ENCODE results near the gene PDZD7.

Gene PDZD7

DNA sequence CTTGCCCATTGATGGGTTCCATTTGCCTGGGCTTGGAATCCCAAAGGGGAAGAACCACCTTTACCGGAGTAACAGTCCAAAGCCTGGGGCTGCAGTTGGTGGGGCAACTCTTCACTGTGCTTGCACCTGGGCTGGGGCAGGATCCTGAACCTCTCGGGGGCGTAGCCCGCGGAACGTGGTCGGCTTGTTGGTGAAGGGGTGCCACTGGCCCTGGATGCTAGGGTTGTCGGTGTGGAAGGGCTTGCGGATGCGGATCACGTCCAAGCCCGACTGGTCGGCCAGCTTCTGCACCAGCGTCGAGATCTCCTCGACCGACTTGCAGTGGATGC lies 44.3 kb downstream of the PDZD7 start:
- ChIA-PET CTCF (interaction anchor here (6.4 to 16.6 kb wide), 2 partner anchors 11 to 30 kb away, joined by 49 to 274 read pairs; partner anchors contain the start of gene LZTS2), POLR2A (interaction anchor here (1.5 kb wide), 1 partner anchor 73 kb away, joined by 6 read pairs; the partner anchor contains the start of gene SLF2)
- Histone ChIP-seq H3K9me3 (ENCODE audit: control insufficient read depth, insufficient read depth, low read depth, low read length) (no peaks in the 10 kb centered on the region), H3K4me1 (ENCODE audit: control insufficient read depth, insufficient read depth, low read length) (peaks cover 6% of the 10 kb centered on the region), H3K36me3 (ENCODE audit: control insufficient read depth in 2 of 2, insufficient read depth in 1 of 2, low read length in 2 of 2) (peaks cover 19 to 72% of the 10 kb centered on the region in 2 experiments), H3K4me3 (ENCODE audit: low read depth, low read length) (peak overlapping the region; percentile 95), H3K27ac (ENCODE audit: extremely low read depth, low read depth, low read length) (peak overlapping the region; percentile 82; the same call in 1 of the 2 replicates)
- no peak for TF ChIP-seq ZNF423 (tag by site-specific recombination; IDR thresholded peaks at IDR 0.05)
- TF ChIP-seq, protein P1, sequence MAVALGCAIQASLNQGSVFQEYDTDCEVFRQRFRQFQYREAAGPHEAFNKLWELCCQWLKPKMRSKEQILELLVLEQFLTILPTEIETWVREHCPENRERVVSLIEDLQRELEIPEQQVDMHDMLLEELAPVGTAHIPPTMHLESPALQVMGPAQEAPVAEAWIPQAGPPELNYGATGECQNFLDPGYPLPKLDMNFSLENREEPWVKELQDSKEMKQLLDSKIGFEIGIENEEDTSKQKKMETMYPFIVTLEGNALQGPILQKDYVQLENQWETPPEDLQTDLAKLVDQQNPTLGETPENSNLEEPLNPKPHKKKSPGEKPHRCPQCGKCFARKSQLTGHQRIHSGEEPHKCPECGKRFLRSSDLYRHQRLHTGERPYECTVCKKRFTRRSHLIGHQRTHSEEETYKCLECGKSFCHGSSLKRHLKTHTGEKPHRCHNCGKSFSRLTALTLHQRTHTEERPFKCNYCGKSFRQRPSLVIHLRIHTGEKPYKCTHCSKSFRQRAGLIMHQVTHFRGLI (tag by site-specific recombination; IDR thresholded peaks at IDR 0.05): 0 out of 2 replicates have a peak, but pooled peaks have one; percentile 34

DNA sequence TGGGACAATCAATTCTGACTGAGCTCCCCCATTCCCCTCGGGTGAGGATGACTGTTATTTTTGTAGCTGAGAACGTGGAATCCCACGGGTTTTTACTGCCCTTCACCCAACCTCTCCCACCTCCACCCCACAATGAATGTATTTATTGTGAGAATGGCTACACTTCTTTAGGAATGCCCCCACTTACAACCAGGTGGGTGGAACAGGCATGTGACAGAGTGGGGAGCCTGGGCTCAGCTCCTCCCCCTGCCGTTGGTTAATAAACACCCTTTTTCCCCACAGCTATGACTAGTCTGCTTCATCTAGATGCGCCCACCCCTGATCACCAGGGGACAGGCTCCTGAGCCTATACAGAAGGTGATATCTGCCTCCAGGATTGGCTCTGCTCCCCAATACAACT lies 45.6 kb downstream of the PDZD7 start:
- Histone ChIP-seq H3K9me3 (ENCODE audit: control insufficient read depth, insufficient read depth, low read depth, low read length) (no peaks in the 10 kb centered on the region), H3K4me1 (ENCODE audit: control insufficient read depth, insufficient read depth, low read length) (peaks cover 6% of the 10 kb centered on the region), H3K4me3 (ENCODE audit: low read depth, low read length) (no peak overlapping the region), H3K27ac (ENCODE audit: extremely low read depth, low read depth, low read length) (no peak overlapping the region), H3K36me3 (ENCODE audit: control insufficient read depth in 2 of 2, insufficient read depth in 1 of 2, low read length in 2 of 2) (peaks cover 12 to 72% of the 10 kb centered on the region in 2 experiments)
- TF ChIP-seq IKZF3 (tag by site-specific recombination; IDR thresholded peaks at IDR 0.05) (no peak), ZNF23 (tag by site-specific recombination; IDR thresholded peaks at IDR 0.05; ENCODE audit: borderline replicate concordance) (no peak), ZFHX2 (tag by site-specific recombination; conservative IDR thresholded peaks at IDR 0.05) (peak; percentile 90), ZNF211 (tag by site-specific recombination; IDR thresholded peaks at IDR 0.05; ENCODE audit: low read depth) (no peak), EGR2 (tag by site-specific recombination; IDR thresholded peaks at IDR 0.05; ENCODE audit: low read depth) (peak; percentile 96)
- TF ChIP-seq, protein P2, sequence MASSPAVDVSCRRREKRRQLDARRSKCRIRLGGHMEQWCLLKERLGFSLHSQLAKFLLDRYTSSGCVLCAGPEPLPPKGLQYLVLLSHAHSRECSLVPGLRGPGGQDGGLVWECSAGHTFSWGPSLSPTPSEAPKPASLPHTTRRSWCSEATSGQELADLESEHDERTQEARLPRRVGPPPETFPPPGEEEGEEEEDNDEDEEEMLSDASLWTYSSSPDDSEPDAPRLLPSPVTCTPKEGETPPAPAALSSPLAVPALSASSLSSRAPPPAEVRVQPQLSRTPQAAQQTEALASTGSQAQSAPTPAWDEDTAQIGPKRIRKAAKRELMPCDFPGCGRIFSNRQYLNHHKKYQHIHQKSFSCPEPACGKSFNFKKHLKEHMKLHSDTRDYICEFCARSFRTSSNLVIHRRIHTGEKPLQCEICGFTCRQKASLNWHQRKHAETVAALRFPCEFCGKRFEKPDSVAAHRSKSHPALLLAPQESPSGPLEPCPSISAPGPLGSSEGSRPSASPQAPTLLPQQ (tag by site-specific recombination; IDR thresholded peaks at IDR 0.05): no peak
- ChIA-PET CTCF (interaction anchor here (6.4 to 16.6 kb wide), 2 partner anchors 13 to 31 kb away, joined by 49 to 274 read pairs; partner anchors contain the start of gene LZTS2), POLR2A (interaction anchor here (0.6 to 1.4 kb wide), 4 partner anchors 10 to 840 kb away, joined by 3 to 6 read pairs (median 4); partner anchors contain the start of gene SEMA4G)

GRCh38 chr10:100984672-100985177 lies 46.2 kb downstream of the PDZD7 start:
- H3K9me3 ChIP-seq (ENCODE audit: control insufficient read depth, insufficient read depth, low read depth, low read length): no peaks in the 10 kb centered on the region
- ChIA-PET CTCF (interaction anchor here (6.4 to 16.6 kb wide), 2 partner anchors 13 to 32 kb away, joined by 49 to 274 read pairs; partner anchors contain the start of gene LZTS2), POLR2A (interaction anchor here (0.6 to 1.4 kb wide), 3 partner anchors 11 to 840 kb away, joined by 3 to 6 read pairs (median 3); partner anchors contain the start of gene SEMA4G)
- H3K4me1 ChIP-seq (ENCODE audit: control insufficient read depth, insufficient read depth, low read length): peaks cover 6% of the 10 kb centered on the region
- peak; percentile 80 for TF ChIP-seq GLIS1 (tag by site-specific recombination; IDR thresholded peaks at IDR 0.05)
- TF ChIP-seq, protein P3, sequence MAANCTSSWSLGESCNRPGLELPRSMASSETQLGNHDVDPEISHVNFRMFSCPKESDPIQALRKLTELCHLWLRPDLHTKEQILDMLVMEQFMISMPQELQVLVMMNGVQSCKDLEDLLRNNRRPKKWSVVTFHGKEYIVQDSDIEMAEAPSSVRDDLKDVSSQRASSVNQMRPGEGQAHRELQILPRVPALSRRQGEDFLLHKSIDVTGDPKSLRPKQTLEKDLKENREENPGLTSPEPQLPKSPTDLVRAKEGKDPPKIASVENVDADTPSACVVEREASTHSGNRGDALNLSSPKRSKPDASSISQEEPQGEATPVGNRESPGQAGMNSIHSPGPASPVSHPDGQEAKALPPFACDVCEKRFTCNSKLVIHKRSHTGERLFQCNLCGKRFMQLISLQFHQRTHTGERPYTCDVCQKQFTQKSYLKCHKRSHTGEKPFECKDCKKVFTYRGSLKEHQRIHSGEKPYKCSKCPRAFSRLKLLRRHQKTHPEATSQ (tag by site-specific recombination; IDR thresholded peaks at IDR 0.05): no peak
- peaks cover 6 to 72% of the 10 kb centered on the region in 2 experiments for H3K36me3 ChIP-seq (ENCODE audit: control insufficient read depth in 2 of 2, insufficient read depth in 1 of 2, low read length in 2 of 2)
- no peak overlapping the region for H3K4me3 ChIP-seq (ENCODE audit: low read depth, low read length)
- no peak overlapping the region for H3K27ac ChIP-seq (ENCODE audit: extremely low read depth, low read depth, low read length)

DNA sequence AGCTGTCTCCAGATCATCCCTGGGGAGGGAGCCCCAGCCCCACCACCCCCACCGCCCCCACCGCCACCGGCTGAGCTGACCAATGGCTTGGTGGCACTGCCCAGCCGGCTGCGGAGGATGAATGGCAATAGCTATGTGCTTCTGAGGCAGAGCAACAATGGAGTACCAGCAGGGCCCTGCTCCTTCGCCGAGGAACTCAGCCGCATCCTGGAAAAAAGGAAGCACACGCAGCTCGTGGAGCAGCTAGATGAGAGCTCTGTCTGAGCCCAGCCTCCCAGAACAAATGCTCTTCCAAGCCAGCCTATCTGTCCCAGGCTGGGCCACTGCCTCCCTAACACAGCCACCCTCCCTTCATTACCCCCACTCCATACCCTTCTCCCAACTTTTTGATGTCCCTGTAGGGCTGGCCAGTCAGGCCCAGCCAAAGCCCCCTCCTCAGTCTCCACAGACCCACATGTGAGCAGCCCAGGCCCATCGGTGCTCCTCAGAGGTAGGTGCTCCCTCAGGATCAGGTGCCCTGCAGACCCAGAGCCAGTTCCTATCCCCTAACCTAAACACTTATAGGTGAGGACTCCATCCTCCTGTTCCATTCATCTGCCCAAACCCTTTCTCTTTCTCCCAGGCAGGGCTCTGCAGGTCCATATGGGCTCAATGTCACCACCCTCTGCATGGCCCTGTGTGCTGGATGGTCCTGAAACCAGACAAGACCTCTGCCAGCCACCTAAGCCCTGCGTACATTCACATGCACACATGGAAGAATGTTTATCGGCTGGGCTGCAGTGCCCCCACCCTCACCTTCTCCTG lies 46.9 kb downstream of the PDZD7 start:
- CTCF ChIA-PET: interaction anchor here (0.7 to 6.4 kb wide), 2 partner anchors 10 to 14 kb away, joined by 3 to 49 read pairs; partner anchors contain the start of gene LZTS2
- Histone ChIP-seq H3K36me3 (ENCODE audit: control insufficient read depth in 2 of 2, insufficient read depth in 1 of 2, low read length in 2 of 2) (peaks cover 4 to 70% of the 10 kb centered on the region in 2 experiments), H3K4me3 (ENCODE audit: low read depth, low read length) (no peak overlapping the region), H3K9me3 (ENCODE audit: control insufficient read depth, insufficient read depth, low read depth, low read length) (no peaks in the 10 kb centered on the region), H3K27ac (ENCODE audit: extremely low read depth, low read depth, low read length) (no peak overlapping the region), H3K4me1 (ENCODE audit: control insufficient read depth, insufficient read depth, low read length) (peaks cover 6% of the 10 kb centered on the region)
- POLR2A ChIA-PET: interaction anchor here (1.4 kb wide), 1 partner anchor 15 kb away, joined by 3 read pairs; the partner anchor contains the start of gene SEMA4G
- TF ChIP-seq ZBTB17 (tag by site-specific recombination; IDR thresholded peaks at IDR 0.05) (peak; percentile 74), ZNF521 (tag by site-specific recombination; IDR thresholded peaks at IDR 0.05) (no peak)
